ENCODE results near the gene WDPCP. TPM values are rescaled to one million over a fixed set of nuclear protein-coding genes. Genes with fewer than 3 reads are reported as not detected.

Gene WDPCP
- total and polyA plus RNA-seq, 9 donors = 4.0 to 29.6 (median 15.6) TPM

DNA sequence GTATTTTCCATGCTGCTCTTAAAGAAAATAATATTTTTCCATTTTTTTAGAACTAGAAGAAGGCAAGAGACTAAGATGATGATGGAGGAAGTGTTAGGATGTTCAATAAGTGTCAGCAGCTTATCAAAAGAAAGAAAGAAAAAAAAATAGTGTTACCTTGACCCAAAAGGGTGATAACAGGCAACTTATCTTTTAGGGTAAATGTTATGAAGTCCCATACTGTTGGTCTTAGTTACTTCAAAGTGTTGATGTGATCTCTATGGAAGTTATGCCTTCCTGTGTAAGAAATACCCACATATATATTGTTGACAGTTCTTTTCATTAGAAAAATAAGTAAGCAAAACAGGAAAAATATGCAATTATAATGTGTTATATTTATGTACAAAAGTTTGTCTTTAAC is 394.1 kb downstream of the WDPCP start:
- intact Hi-C loops (cut with DNase I) = no loop called here
- H3K27ac ChIP-seq = no peak overlapping the region
- no peaks in the 10 kb centered on the region for H3K4me1 ChIP-seq (ENCODE audit: insufficient read depth)
- no peaks in the 10 kb centered on the region for H3K36me3 ChIP-seq
- no peaks in the 10 kb centered on the region for H3K27me3 ChIP-seq
- TF ChIP-seq, protein P1, sequence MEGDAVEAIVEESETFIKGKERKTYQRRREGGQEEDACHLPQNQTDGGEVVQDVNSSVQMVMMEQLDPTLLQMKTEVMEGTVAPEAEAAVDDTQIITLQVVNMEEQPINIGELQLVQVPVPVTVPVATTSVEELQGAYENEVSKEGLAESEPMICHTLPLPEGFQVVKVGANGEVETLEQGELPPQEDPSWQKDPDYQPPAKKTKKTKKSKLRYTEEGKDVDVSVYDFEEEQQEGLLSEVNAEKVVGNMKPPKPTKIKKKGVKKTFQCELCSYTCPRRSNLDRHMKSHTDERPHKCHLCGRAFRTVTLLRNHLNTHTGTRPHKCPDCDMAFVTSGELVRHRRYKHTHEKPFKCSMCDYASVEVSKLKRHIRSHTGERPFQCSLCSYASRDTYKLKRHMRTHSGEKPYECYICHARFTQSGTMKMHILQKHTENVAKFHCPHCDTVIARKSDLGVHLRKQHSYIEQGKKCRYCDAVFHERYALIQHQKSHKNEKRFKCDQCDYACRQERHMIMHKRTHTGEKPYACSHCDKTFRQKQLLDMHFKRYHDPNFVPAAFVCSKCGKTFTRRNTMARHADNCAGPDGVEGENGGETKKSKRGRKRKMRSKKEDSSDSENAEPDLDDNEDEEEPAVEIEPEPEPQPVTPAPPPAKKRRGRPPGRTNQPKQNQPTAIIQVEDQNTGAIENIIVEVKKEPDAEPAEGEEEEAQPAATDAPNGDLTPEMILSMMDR (IDR thresholded peaks at IDR 0.05) = no peak
- no peak for TF ChIP-seq EP300 (IDR thresholded peaks at IDR 0.05)
- no peak for TF ChIP-seq POLR2A (IDR thresholded peaks at IDR 0.05)
- no peak for DNase-seq
- H3K9me3 ChIP-seq = no peaks in the 10 kb centered on the region
- H3K4me3 ChIP-seq = no peak overlapping the region

DNA sequence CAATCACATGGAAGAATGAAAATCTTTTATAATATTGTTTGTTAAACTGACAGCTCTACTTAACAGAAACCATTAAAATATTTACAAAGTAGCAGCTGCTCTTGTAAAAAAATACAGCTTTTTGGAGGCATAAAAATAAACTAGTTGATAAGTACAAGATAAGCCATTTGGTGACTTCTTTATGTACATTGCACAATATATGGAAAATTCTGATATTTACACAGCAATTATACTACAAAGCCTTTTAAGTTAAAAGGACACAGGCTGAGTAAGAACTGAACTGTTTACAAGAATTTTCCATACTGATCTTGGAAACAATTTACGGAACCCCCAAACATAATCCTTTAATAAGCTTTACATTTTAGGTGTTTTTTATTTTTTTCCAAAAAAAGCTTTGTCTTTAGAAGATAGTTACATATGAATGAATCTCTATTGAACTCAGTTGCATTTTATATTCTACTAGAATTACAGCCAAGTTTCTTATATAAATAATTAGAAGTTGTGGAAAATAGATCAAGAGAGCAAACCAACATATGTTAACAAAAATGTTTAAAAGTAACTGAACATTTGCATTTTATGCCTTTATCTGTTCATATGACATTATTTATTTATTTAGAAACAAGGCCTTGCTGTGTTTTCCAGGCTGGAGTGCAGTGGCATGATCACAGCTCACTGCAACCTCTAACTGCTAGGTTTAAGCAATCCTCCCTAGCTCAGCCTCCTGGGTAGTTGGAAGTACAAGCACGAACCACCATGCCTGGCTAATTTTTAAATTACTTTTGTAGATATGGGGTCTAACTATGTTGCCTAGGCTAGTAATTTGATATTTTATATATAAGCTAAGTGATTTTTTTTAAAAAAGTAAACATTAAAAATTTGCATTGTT is 395.1 kb downstream of the WDPCP start:
- H3K4me3 ChIP-seq = no peak overlapping the region
- DNase-seq = no peak
- TF ChIP-seq EP300 (IDR thresholded peaks at IDR 0.05) (no peak), POLR2A (IDR thresholded peaks at IDR 0.05) (no peak)
- TF ChIP-seq, protein P1 (IDR thresholded peaks at IDR 0.05) = no peak
- H3K9me3 ChIP-seq = no peaks in the 10 kb centered on the region
- 61 to 77% (median 70%) methylated on average over 2 of the region's 2 CpGs for WGBS, 3 donors
- intact Hi-C loops (cut with DNase I) = no loop called here
- H3K4me1 ChIP-seq (ENCODE audit: insufficient read depth) = no peaks in the 10 kb centered on the region
- H3K27ac ChIP-seq = no peak overlapping the region
- no peaks in the 10 kb centered on the region for H3K27me3 ChIP-seq
- H3K36me3 ChIP-seq = no peaks in the 10 kb centered on the region

DNA sequence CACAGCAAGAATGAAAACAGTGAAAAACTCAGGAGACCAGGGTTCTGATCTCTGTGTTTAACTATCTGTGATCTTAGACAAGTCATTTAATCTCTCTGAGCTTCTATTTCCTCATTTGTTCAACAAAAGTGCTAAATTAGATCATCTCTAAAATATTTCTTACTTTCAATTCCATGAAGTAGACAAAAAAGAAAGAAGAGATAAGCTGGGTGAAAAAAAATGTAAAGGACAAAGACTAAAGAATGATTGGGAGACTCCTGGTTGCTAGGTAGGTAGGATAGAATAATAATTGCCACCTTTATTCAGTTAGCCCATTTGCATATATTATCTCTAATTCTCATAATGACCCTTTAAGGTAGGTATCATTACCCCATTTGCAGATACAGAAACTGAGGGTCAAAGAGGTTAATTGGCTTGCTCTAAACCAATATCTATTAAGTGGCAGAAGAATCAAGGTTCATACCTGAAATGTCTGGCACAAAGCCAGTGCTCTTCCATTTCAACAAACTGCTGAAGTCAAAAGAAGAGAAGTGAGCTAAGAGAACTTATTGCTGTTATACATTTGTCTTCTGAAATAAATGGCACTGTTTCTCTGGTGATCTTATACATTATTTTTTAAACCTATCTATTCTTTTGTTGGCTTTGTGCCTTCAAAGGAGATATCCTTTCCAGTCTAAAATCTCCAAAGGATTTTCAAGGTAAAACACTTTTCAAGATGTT is 395.9 kb downstream of the WDPCP start:
- H3K27ac ChIP-seq = no peak overlapping the region
- H3K4me1 ChIP-seq (ENCODE audit: insufficient read depth) = no peaks in the 10 kb centered on the region
- intact Hi-C loops (cut with DNase I) = no loop called here
- no peaks in the 10 kb centered on the region for H3K9me3 ChIP-seq
- TF ChIP-seq POLR2A (IDR thresholded peaks at IDR 0.05) (no peak), EP300 (IDR thresholded peaks at IDR 0.05) (no peak)
- TF ChIP-seq, protein P1 (IDR thresholded peaks at IDR 0.05) = no peak
- no peaks in the 10 kb centered on the region for H3K36me3 ChIP-seq
- no peaks in the 10 kb centered on the region for H3K27me3 ChIP-seq
- DNase-seq = no peak
- no peak overlapping the region for H3K4me3 ChIP-seq

DNA sequence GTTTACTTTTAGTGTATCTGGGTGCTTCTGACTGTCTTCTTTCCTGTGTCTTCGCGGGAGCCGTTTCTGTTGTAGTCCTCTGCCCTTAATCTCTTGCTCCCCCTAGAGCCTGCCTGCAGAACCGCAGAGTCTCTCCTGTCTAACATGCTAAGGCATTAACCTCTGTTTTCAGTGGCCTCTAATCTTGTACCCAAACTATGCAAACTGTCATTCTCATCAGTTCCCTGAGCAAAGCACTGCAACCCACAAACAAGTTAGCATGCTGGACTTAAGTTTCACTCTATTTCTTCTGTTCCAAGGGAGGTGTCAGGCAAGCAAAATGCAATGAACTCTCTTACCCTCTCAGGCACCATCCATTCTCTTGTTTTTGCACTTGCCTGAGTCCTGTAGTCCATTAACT is 399.3 kb downstream of the WDPCP start:
- no peaks in the 10 kb centered on the region for H3K4me1 ChIP-seq (ENCODE audit: insufficient read depth)
- no peaks in the 10 kb centered on the region for H3K9me3 ChIP-seq
- no peaks in the 10 kb centered on the region for H3K36me3 ChIP-seq
- DNase-seq = no peak
- intact Hi-C loops (cut with DNase I) = loop anchor here in 1 of 4 donors (5.0 kb wide), 1 partner anchor 1413 kb away; no protein-coding TSS in a partner anchor
- TF ChIP-seq EP300 (IDR thresholded peaks at IDR 0.05) (no peak), POLR2A (IDR thresholded peaks at IDR 0.05) (no peak)
- TF ChIP-seq, protein P1 (IDR thresholded peaks at IDR 0.05) = no peak
- no peaks in the 10 kb centered on the region for H3K27me3 ChIP-seq
- 18 to 31% (median 23%) methylated on average over 4 of the region's 4 CpGs for WGBS, 3 donors
- no peak overlapping the region for H3K27ac ChIP-seq
- H3K4me3 ChIP-seq = no peak overlapping the region

All from ovary (tissue), 9 donors.